ENCODE data around the gene PTDSS2.

The PTDSS2 gene

GRCh38 chr11:494761-495536 is 44.9 kb downstream of the PTDSS2 start:
- no peak for DNase-seq

GRCh38 chr11:495537-495931 is 45.5 kb downstream of the PTDSS2 start:
- DNase-seq = no peak

GRCh38 chr11:496834-497564 is 46.9 kb downstream of the PTDSS2 start:
- no peak for DNase-seq

GRCh38 chr11:497565-498296 is 47.7 kb downstream of the PTDSS2 start:
- DNase-seq = no peak

GRCh38 chr11:498297-499181 is 48.5 kb downstream of the PTDSS2 start:
- DNase-seq = no peak

- no peak for DNase-seq
These were observed 49.4 kb downstream of the PTDSS2 start for GRCh38 chr11:499201-500076.

- no peak for DNase-seq
These were observed 51.1 kb downstream of the PTDSS2 start for GRCh38 chr11:501001-501682.

- no peak for DNase-seq
These were observed 51.7 kb downstream of the PTDSS2 start for GRCh38 chr11:501683-502287.

GRCh38 chr11:502288-503178 is 52.5 kb downstream of the PTDSS2 start:
- no peak for DNase-seq

GRCh38 chr11:503179-503981 is 53.3 kb downstream of the PTDSS2 start:
- DNase-seq = no peak

GRCh38 chr11:504053-504993 is 54.2 kb downstream of the PTDSS2 start:
- DNase-seq = no peak

- no peak for DNase-seq
These were observed 54.9 kb downstream of the PTDSS2 start for GRCh38 chr11:504994-505344.

- peak; percentile 96 for DNase-seq
These were observed 56.3 kb downstream of the PTDSS2 start for GRCh38 chr11:506238-506994.

GRCh38 chr11:506995-507726 is 57.1 kb downstream of the PTDSS2 start, which contains the start of gene RNH1:
Gene RNH1 (minus strand): TSS chr11:507242. CDS start chr11:502162, 5,080 bp downstream.
- peak; percentile 93 for DNase-seq

GRCh38 chr11:507727-508515 is 57.8 kb downstream of the PTDSS2 start:
- no peak for DNase-seq

Data from NCI-H1092 (cell line).